K562 (cell line): Measurements from ENCODE around the gene MINPP1. TPM values are rescaled to one million over a fixed set of nuclear protein-coding genes. Genes with fewer than 3 reads are reported as not detected.
A peak's percentile ranks its signal among the peaks of the same experiment; 100 is the strongest.

Experiments used
- ATF1 ChIP-seq, 2 experiments: fragments of 450-650 bp in 1 of 2; IDR thresholded peaks; 2 replicates each; pipeline ENCODE4 v1.6.1; 2016; ENCODE audit warnings: missing compliant biosample characterization in 1 of 2, missing genetic modification characterization in 1 of 2
- CBX3 ChIP-seq, 2 experiments: IDR thresholded peaks; 1 replicate in 1 of 2; 2 replicates in 1 of 2; pipeline ENCODE4 v1.6.1; 2012; ENCODE audit warnings: inconsistent platforms in 2 of 2, low read length in 2 of 2, borderline replicate concordance in 1 of 2, control low read depth in 1 of 2
- CREB1 ChIP-seq, 2 experiments: sonication (generic) in 1 of 2; formaldehyde crosslinking in 1 of 2; IDR thresholded peaks; 2 replicates each; pipeline versions ENCODE4 v1.6.1 to v1.8.0; 2012 to 2022; ENCODE audit warnings: inconsistent platforms in 1 of 2, mild to moderate bottlenecking in 1 of 2, missing genetic modification reagents in 1 of 2, moderate library complexity in 1 of 2
- FOS ChIP-seq: IDR thresholded peaks from 3 replicates; pipeline ENCODE4 v1.6.1; 2011; ENCODE audit not compliant: insufficient read length; ENCODE audit errors: extremely low read depth
- HCFC1 ChIP-seq: IDR thresholded peaks from 2 replicates; pipeline ENCODE4 v1.6.1; 2012; ENCODE audit warnings: low read depth, low read length, improper control_type of control experiment
- HDGF ChIP-seq: fragments of 450-650 bp; IDR thresholded peaks from 2 replicates; pipeline ENCODE4 v1.6.1; 2016
- HNRNPH1 ChIP-seq: fragments of 200-400 bp; formaldehyde crosslinking; optimal IDR thresholded peaks from 2 replicates; pipeline ENCODE3; 2017; ENCODE audit warnings: low read depth, mild to moderate bottlenecking, low read length, moderate library complexity
- MAZ ChIP-seq, 2 experiments: fragments of 450-650 bp in 1 of 2; sonication (generic) in 1 of 2; formaldehyde crosslinking; IDR thresholded peaks in 1 of 2; conservative IDR thresholded peaks in 1 of 2; 2 replicates each; pipeline versions ENCODE4 v1.4.0 to v1.5.0; 2020; ENCODE audit warnings: mild to moderate bottlenecking in 1 of 2, missing genetic modification reagents in 1 of 2
- NR2C1 ChIP-seq, 2 experiments: fragments of 450-650 bp; IDR thresholded peaks; 2 replicates each; pipeline ENCODE4 v1.6.1; 2017; ENCODE audit warnings: mild to moderate bottlenecking in 2 of 2, antibody characterized with exemption in 1 of 2, inconsistent platforms in 1 of 2, missing compliant biosample characterization in 1 of 2, missing genetic modification characterization in 1 of 2
- SIN3A ChIP-seq, 2 experiments: fragments of 150-350 bp in 1 of 2; IDR thresholded peaks; 2 replicates each; pipeline ENCODE4 v1.6.1; 2011 to 2016; ENCODE audit warnings: borderline replicate concordance in 2 of 2, low read depth in 2 of 2, low read length in 2 of 2, mild to moderate bottlenecking in 2 of 2, moderate library complexity in 2 of 2; ENCODE audit not compliant: control insufficient read depth in 1 of 2
- ZBTB8A ChIP-seq: fragments of 450-650 bp; IDR thresholded peaks from 2 replicates; pipeline ENCODE4 v1.6.1; 2018; ENCODE audit warnings: mild to moderate bottlenecking, moderate library complexity; ENCODE audit not compliant: partially characterized antibody
- ZNF23 ChIP-seq: fragments of 250-450 bp; sonication (Bioruptor Pico); IDR thresholded peaks from 2 replicates; pipeline ENCODE4 v1.4.0; 2020; ENCODE audit warnings: mild to moderate bottlenecking
- ZNF24 ChIP-seq: fragments of 450-650 bp; IDR thresholded peaks from 2 replicates; pipeline ENCODE4 v1.6.1; 2016
- ZNF311 ChIP-seq: fragments of 250-450 bp; sonication (Bioruptor Pico); IDR thresholded peaks from 2 replicates; pipeline ENCODE4 v1.4.0; 2020; ENCODE audit warnings: mild to moderate bottlenecking, moderate library complexity
- ZNF551 ChIP-seq: fragments of 250-450 bp; sonication (Bioruptor Pico); IDR thresholded peaks from 2 replicates; pipeline ENCODE4 v1.5.0; 2021; ENCODE audit warnings: mild to moderate bottlenecking, moderate library complexity
- polyA plus RNA-seq, 8 experiments: library from polyadenylated mRNA; depleted of rRNA in 4 of 8; stranded (reverse) in 5 of 8; unstranded in 3 of 8; fragments of >200 nt; fragmentation: Nextera tagmentation in 2 of 8; fragmentation: Illumina TruSeq in 1 of 8; extraction: Ambion mirVana in 2 of 8; extraction: Trizol in 1 of 8; gene quantifications; 2 replicates each; pipeline versions ENCODE4 v1.2.1 to v1.2.3, GENCODE V29; 2011 to 2014; ENCODE audit warnings: inconsistent platforms in 1 of 8, missing spikeins in 1 of 8
- total RNA-seq, 7 experiments: library from RNA; depleted of rRNA in 6 of 7; stranded (reverse); fragments of >200 nt in 6 of 7; fragmentation: Illumina TruSeq in 2 of 7; extraction: Trizol in 2 of 7; gene quantifications; 2 replicates each; pipeline versions ENCODE4 v1.2.1 to v1.2.3, GENCODE V29; 2011 to 2021; ENCODE audit warnings: low replicate concordance in 1 of 7
- TF ChIP-seq, protein P1 (sequence below): fragments of 450-650 bp; conservative IDR thresholded peaks from 2 replicates; pipeline ENCODE4 v1.6.1; 2016; ENCODE audit warnings: missing genetic modification characterization, low read depth, mild to moderate bottlenecking, control low read depth, missing compliant biosample characterization
- TF ChIP-seq, protein P2 (sequence below): sonication (generic); formaldehyde crosslinking; IDR thresholded peaks from 2 replicates; pipeline ENCODE4 v1.5.0; 2020; ENCODE audit warnings: missing genetic modification reagents
- TF ChIP-seq, protein P3 (sequence below), 2 experiments: fragments of 450-650 bp; IDR thresholded peaks; 2 replicates each; pipeline ENCODE4 v1.6.1; 2016
- TF ChIP-seq, protein P4 (sequence below): fragments of 250-450 bp; sonication (Bioruptor Pico); IDR thresholded peaks from 2 replicates; pipeline ENCODE4 v1.4.0; 2020; ENCODE audit warnings: borderline replicate concordance
- TF ChIP-seq, protein P5 (sequence below): fragments of 250-450 bp; sonication (Bioruptor Pico); IDR thresholded peaks from 2 replicates; pipeline ENCODE4 v1.5.0; 2022; ENCODE audit warnings: mild to moderate bottlenecking

Gene MINPP1
- total and polyA plus RNA-seq, 9 of the 15 experiments (the other 6 are each of a cell fraction or from before 2014, with no cell fraction given), result 11.5 to 44.5 (median 27.1) TPM

DNA sequence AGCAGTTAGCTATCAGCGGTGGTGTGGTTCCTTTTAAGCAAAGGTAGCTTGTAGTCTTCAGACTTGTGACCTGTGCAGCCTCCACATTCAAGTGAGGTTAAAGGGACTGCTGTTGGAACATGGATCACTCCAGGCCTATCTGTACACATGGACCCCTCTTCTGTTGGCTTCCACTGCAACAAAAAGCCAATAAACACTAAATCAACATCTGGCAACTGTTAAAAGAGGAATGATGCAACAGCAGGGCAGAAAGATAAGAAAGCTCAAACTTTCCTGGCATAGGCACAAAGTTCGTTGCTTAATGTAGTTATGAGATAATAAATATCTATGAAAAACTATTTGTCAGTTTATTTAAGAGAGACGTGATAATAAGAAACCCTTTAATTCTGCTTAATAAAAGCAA, 4.0 kb upstream of the MINPP1 start (continued):
- TF ChIP-seq, protein P1, sequence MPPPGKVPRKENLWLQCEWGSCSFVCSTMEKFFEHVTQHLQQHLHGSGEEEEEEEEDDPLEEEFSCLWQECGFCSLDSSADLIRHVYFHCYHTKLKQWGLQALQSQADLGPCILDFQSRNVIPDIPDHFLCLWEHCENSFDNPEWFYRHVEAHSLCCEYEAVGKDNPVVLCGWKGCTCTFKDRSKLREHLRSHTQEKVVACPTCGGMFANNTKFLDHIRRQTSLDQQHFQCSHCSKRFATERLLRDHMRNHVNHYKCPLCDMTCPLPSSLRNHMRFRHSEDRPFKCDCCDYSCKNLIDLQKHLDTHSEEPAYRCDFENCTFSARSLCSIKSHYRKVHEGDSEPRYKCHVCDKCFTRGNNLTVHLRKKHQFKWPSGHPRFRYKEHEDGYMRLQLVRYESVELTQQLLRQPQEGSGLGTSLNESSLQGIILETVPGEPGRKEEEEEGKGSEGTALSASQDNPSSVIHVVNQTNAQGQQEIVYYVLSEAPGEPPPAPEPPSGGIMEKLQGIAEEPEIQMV (tag), result no peak
- 0 out of 2 replicates have a peak, but pooled peaks have one; percentile 27 for TF ChIP-seq NR2C1 (IDR thresholded peaks at IDR 0.05)
- peak; percentile 68 for TF ChIP-seq NR2C1 (tag; IDR thresholded peaks at IDR 0.05)
- no peak for TF ChIP-seq HNRNPH1
- TF ChIP-seq ZNF23 (CRISPR knock-in tag), result no peak
- TF ChIP-seq ATF1 (CRISPR knock-in tag; IDR thresholded peaks at IDR 0.05), result no peak
- TF ChIP-seq ATF1 (tag; IDR thresholded peaks at IDR 0.05), result peak; percentile 57
- TF ChIP-seq ZNF311 (CRISPR knock-in tag), result no peak
- no peak for TF ChIP-seq FOS
- TF ChIP-seq, protein P2, sequence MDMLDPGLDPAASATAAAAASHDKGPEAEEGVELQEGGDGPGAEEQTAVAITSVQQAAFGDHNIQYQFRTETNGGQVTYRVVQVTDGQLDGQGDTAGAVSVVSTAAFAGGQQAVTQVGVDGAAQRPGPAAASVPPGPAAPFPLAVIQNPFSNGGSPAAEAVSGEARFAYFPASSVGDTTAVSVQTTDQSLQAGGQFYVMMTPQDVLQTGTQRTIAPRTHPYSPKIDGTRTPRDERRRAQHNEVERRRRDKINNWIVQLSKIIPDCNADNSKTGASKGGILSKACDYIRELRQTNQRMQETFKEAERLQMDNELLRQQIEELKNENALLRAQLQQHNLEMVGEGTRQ (CRISPR knock-in tag), result no peak
- no peak; a peak in 1 of 4 replicates for TF ChIP-seq MAZ (CRISPR knock-in tag; conservative IDR thresholded peaks at IDR 0.05 in 1 of 2, IDR thresholded peaks at IDR 0.05 in 1 of 2)
- TF ChIP-seq CBX3 (IDR thresholded peaks at IDR 0.05; ENCODE audit: borderline replicate concordance in 1 of 2, low read length in 2 of 2), result peak in 1 of 2 experiments; percentile 53; a peak in 1 of 3 replicates
- TF ChIP-seq HCFC1, result no peak
- TF ChIP-seq ZNF551 (CRISPR knock-in tag), result no peak
- TF ChIP-seq ZNF24, result no peak
- TF ChIP-seq ZBTB8A, result no peak
- TF ChIP-seq, protein P3, sequence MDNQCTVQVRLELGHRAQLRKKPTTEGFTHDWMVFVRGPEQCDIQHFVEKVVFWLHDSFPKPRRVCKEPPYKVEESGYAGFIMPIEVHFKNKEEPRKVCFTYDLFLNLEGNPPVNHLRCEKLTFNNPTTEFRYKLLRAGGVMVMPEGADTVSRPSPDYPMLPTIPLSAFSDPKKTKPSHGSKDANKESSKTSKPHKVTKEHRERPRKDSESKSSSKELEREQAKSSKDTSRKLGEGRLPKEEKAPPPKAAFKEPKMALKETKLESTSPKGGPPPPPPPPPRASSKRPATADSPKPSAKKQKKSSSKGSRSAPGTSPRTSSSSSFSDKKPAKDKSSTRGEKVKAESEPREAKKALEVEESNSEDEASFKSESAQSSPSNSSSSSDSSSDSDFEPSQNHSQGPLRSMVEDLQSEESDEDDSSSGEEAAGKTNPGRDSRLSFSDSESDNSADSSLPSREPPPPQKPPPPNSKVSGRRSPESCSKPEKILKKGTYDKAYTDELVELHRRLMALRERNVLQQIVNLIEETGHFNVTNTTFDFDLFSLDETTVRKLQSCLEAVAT (IDR thresholded peaks at IDR 0.05), result peak in 1 of 2 experiments; percentile 30; a peak in 2 of 4 replicates
- TF ChIP-seq, protein P4, sequence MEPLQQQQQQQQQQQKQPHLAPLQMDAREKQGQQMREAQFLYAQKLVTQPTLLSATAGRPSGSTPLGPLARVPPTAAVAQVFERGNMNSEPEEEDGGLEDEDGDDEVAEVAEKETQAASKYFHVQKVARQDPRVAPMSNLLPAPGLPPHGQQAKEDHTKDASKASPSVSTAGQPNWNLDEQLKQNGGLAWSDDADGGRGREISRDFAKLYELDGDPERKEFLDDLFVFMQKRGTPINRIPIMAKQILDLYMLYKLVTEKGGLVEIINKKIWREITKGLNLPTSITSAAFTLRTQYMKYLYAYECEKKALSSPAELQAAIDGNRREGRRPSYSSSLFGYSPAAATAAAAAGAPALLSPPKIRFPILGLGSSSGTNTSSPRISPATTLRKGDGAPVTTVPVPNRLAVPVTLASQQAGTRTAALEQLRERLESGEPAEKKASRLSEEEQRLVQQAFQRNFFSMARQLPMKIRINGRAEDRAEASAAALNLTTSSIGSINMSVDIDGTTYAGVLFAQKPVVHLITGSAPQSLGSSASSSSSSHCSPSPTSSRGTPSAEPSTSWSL (CRISPR knock-in tag), result no peak
- no peak for TF ChIP-seq SIN3A (IDR thresholded peaks at IDR 0.05; ENCODE audit: borderline replicate concordance in 2 of 2, control insufficient read depth in 1 of 2, low read depth in 2 of 2, low read length in 2 of 2)
- no peak for TF ChIP-seq HDGF
- TF ChIP-seq, protein P5, sequence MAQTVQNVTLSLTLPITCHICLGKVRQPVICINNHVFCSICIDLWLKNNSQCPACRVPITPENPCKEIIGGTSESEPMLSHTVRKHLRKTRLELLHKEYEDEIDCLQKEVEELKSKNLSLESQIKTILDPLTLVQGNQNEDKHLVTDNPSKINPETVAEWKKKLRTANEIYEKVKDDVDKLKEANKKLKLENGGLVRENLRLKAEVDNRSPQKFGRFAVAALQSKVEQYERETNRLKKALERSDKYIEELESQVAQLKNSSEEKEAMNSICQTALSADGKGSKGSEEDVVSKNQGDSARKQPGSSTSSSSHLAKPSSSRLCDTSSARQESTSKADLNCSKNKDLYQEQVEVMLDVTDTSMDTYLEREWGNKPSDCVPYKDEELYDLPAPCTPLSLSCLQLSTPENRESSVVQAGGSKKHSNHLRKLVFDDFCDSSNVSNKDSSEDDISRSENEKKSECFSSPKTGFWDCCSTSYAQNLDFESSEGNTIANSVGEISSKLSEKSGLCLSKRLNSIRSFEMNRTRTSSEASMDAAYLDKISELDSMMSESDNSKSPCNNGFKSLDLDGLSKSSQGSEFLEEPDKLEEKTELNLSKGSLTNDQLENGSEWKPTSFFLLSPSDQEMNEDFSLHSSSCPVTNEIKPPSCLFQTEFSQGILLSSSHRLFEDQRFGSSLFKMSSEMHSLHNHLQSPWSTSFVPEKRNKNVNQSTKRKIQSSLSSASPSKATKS (CRISPR knock-in tag), result no peak
- TF ChIP-seq CREB1 (IDR thresholded peaks at IDR 0.05), result peak; percentile 39; the same call in 1 of the 2 replicates
- TF ChIP-seq CREB1 (CRISPR knock-in tag; IDR thresholded peaks at IDR 0.05), result no peak
